Measurements from ENCODE around the gene DYDC2. TPM values are rescaled to one million over a fixed set of nuclear protein-coding genes. Genes with fewer than 3 reads are reported as not detected.

DYDC2 gene
- total and polyA plus RNA-seq, 7 donors: not detected

GRCh38 chr10:80371467-80371866 is 14.9 kb downstream of the DYDC2 start:
- ATAC-seq: no peak
- Histone ChIP-seq H3K36me3 (ENCODE audit: insufficient read depth in 1 of 2, low read depth in 1 of 2) (no peaks in the 10 kb centered on the region), H3K27ac (no peak overlapping the region), H3K4me1 (no peaks in the 10 kb centered on the region), H3K9me3 (peaks cover 6% of the 10 kb centered on the region), H3K27me3 (ENCODE audit: insufficient read depth in 3 of 3, low read length in 2 of 3) (no peaks in the 10 kb centered on the region), H3K4me3 (no peak overlapping the region)
- no peak for TF ChIP-seq CTCF (IDR thresholded peaks at IDR 0.05)
- intact Hi-C loops (cut with DNase I): no loop called here
- DNase-seq: no peak
- 70 to 89% (median 76%) methylated on average over 6 of the region's 6 CpGs for WGBS, 3 donors

- no peak for ATAC-seq
- H3K4me1 ChIP-seq: no peaks in the 10 kb centered on the region
- no peak for TF ChIP-seq CTCF (IDR thresholded peaks at IDR 0.05)
- WGBS, 3 donors: 55 to 75% (median 56%) methylated on average over 5 of the region's 5 CpGs
- DNase-seq: no peak
- no peak overlapping the region for H3K4me3 ChIP-seq
- no peaks in the 10 kb centered on the region for H3K27me3 ChIP-seq (ENCODE audit: insufficient read depth in 3 of 3, low read length in 2 of 3)
- intact Hi-C loops (cut with DNase I): no loop called here
- no peak overlapping the region for H3K27ac ChIP-seq
- H3K9me3 ChIP-seq: no peaks in the 10 kb centered on the region
- no peaks in the 10 kb centered on the region for H3K36me3 ChIP-seq (ENCODE audit: insufficient read depth in 1 of 2, low read depth in 1 of 2)
These were observed 16.1 kb downstream of the DYDC2 start for GRCh38 chr10:80372675-80373074.

- Histone ChIP-seq H3K9me3 (no peaks in the 10 kb centered on the region), H3K4me1 (no peaks in the 10 kb centered on the region), H3K4me3 (no peak overlapping the region), H3K36me3 (ENCODE audit: insufficient read depth in 1 of 2, low read depth in 1 of 2) (no peaks in the 10 kb centered on the region), H3K27me3 (ENCODE audit: insufficient read depth in 3 of 3, low read length in 2 of 3) (no peaks in the 10 kb centered on the region), H3K27ac (no peak overlapping the region)
- TF ChIP-seq CTCF (IDR thresholded peaks at IDR 0.05): no peak
- DNase-seq (no peak), ATAC-seq (no peak)
- WGBS, 3 donors: 43 to 61% (median 46%) methylated on average over 2 of the region's 2 CpGs
- intact Hi-C loops (cut with DNase I): no loop called here
These were observed 16.9 kb downstream of the DYDC2 start for GRCh38 chr10:80373502-80373901.

GRCh38 chr10:80379701-80380100 is 23.1 kb downstream of the DYDC2 start:
- ATAC-seq (no peak), DNase-seq (no peak)
- no peaks in the 10 kb centered on the region for H3K27me3 ChIP-seq (ENCODE audit: insufficient read depth in 3 of 3, low read length in 2 of 3)
- no peak for TF ChIP-seq CTCF (IDR thresholded peaks at IDR 0.05)
- no peak overlapping the region for H3K27ac ChIP-seq
- no peaks in the 10 kb centered on the region for H3K4me1 ChIP-seq
- no peak overlapping the region for H3K4me3 ChIP-seq
- no peaks in the 10 kb centered on the region for H3K9me3 ChIP-seq
- intact Hi-C loops (cut with DNase I): loop anchor here (5.0 to 10.0 kb wide), 3 partner anchors 63 to 545 kb away; no protein-coding TSS in a partner anchor
- 27 to 73% (median 36%) methylated on average over 3 of the region's 3 CpGs for WGBS, 3 donors
- no peaks in the 10 kb centered on the region for H3K36me3 ChIP-seq (ENCODE audit: insufficient read depth in 1 of 2, low read depth in 1 of 2)

GRCh38 chr10:80380185-80380584 is 23.6 kb downstream of the DYDC2 start:
- no peak for TF ChIP-seq CTCF (IDR thresholded peaks at IDR 0.05)
- Histone ChIP-seq H3K9me3 (no peaks in the 10 kb centered on the region), H3K27me3 (ENCODE audit: insufficient read depth in 3 of 3, low read length in 2 of 3) (no peaks in the 10 kb centered on the region), H3K27ac (no peak overlapping the region), H3K36me3 (ENCODE audit: insufficient read depth in 1 of 2, low read depth in 1 of 2) (no peaks in the 10 kb centered on the region), H3K4me3 (no peak overlapping the region), H3K4me1 (no peaks in the 10 kb centered on the region)
- WGBS, 3 donors: 86 to 91% (median 89%) methylated on average over 4 of the region's 4 CpGs
- intact Hi-C loops (cut with DNase I): loop anchor here (5.0 to 10.0 kb wide), 3 partner anchors 62 to 545 kb away; no protein-coding TSS in a partner anchor
- ATAC-seq (no peak), DNase-seq (no peak)
